Measurements from ENCODE around the gene ITPKC. TPM values are rescaled to one million over a fixed set of nuclear protein-coding genes. Genes with fewer than 3 reads are reported as not detected.

ITPKC gene
- total and polyA plus RNA-seq, 9 of the 15 experiments (the other 6 are each of a cell fraction or from before 2014, with no cell fraction given): 0.08 to 9.3 (median 5.8) TPM

- TF ChIP-seq EGR1 (conservative IDR thresholded peaks at IDR 0.05): peak; percentile 93
- TF ChIP-seq ARHGAP35 (IDR thresholded peaks at IDR 0.05; ENCODE audit: partially characterized antibody): no peak
- no peak for TF ChIP-seq MAFF (IDR thresholded peaks at IDR 0.05; ENCODE audit: low read length)
- TF ChIP-seq CREB1 (IDR thresholded peaks at IDR 0.05): peak; percentile 82
- peak; percentile 85 for TF ChIP-seq CREB1 (CRISPR knock-in tag; IDR thresholded peaks at IDR 0.05)
- TF ChIP-seq MECOM (CRISPR knock-in tag; IDR thresholded peaks at IDR 0.05): peak; percentile 65; the same call in 1 of the 2 replicates
- TF ChIP-seq YY1 (IDR thresholded peaks at IDR 0.05; ENCODE audit: borderline replicate concordance in 1 of 3, control insufficient read depth in 1 of 3, extremely low read depth in 1 of 3, insufficient read depth in 3 of 3, insufficient read length in 1 of 3, insufficient replicate concordance in 2 of 3, low read depth in 1 of 3, low read length in 2 of 3): peak; percentile 89 to 98 (median 96)
- TF ChIP-seq EHMT2 (IDR thresholded peaks at IDR 0.05): no peak; the same call in 1 of the 2 replicates
- TF ChIP-seq AFF1 (IDR thresholded peaks at IDR 0.05; ENCODE audit: low read depth in 1 of 2, partially characterized antibody in 2 of 2): peak; percentile 62 to 96
- TF ChIP-seq POLR2A (conservative IDR thresholded peaks at IDR 0.05): peak; percentile 73
- TF ChIP-seq HNRNPUL1 (IDR thresholded peaks at IDR 0.05; ENCODE audit: low read length): no peak
- no peak for TF ChIP-seq ZNF655 (CRISPR knock-in tag; IDR thresholded peaks at IDR 0.05)
- peak; percentile 94 for TF ChIP-seq BRD4 (IDR thresholded peaks at IDR 0.05)
- no peak for TF ChIP-seq ZNF3 (CRISPR knock-in tag; IDR thresholded peaks at IDR 0.05)
- no peak for TF ChIP-seq HEY1 (CRISPR knock-in tag; IDR thresholded peaks at IDR 0.05; ENCODE audit: borderline replicate concordance)
- no peak for TF ChIP-seq CEBPG (CRISPR knock-in tag; IDR thresholded peaks at IDR 0.05)
- no peak for TF ChIP-seq CEBPG (tag; conservative IDR thresholded peaks at IDR 0.05 in 1 of 2, IDR thresholded peaks at IDR 0.05 in 1 of 2)
- peak; percentile 90 for TF ChIP-seq BHLHE40 (IDR thresholded peaks at IDR 0.05; ENCODE audit: low read length)
- TF ChIP-seq ZFP91 (CRISPR knock-in tag; IDR thresholded peaks at IDR 0.05): no peak
- TF ChIP-seq CC2D1A (IDR thresholded peaks at IDR 0.05): 0 out of 2 replicates have a peak, but pooled peaks have one; percentile 4
- TF ChIP-seq ZNF75A (CRISPR knock-in tag; IDR thresholded peaks at IDR 0.05): no peak
- peak; percentile 92 for TF ChIP-seq ELF4 (CRISPR knock-in tag; IDR thresholded peaks at IDR 0.05)
- TF ChIP-seq FOXJ2 (tag; IDR thresholded peaks at IDR 0.05): no peak
Measured at GRCh38 chr19:40750058-40750873, 33.4 kb downstream of the ITPKC start, which contains the start of gene ACTMAP (continued).
